Skeletal muscle cell (primary cell): ENCODE measurements around the gene CKS1B.

Experiments used
- DNase-seq: peaks from one replicate; pipeline ENCODE4 v3.0.0-alpha.2; 2010; ENCODE audit warnings: low read depth
- H3K4me3 ChIP-seq: 2 replicates; pipeline ENCODE4 v1.5.1; 2011; ENCODE audit warnings: low read depth, mild to moderate bottlenecking, control low read depth, low read length, moderate library complexity

The CKS1B gene

GRCh38 chr1:155009742-155010141, 35.3 kb downstream of the CKS1B start:
- DNase-seq, result no peak
- H3K4me3 ChIP-seq, result no peak overlapping the region

- H3K4me3 ChIP-seq, result no peak overlapping the region
- no peak for DNase-seq
Observed at GRCh38 chr1:155010211-155010918, 35.9 kb downstream of the CKS1B start.

- no peak for DNase-seq
- no peak overlapping the region for H3K4me3 ChIP-seq
Observed at GRCh38 chr1:155011004-155011416, 36.5 kb downstream of the CKS1B start.

GRCh38 chr1:155011437-155012025, 37.0 kb downstream of the CKS1B start:
- no peak overlapping the region for H3K4me3 ChIP-seq
- DNase-seq, result no peak

GRCh38 chr1:155012026-155012546, 37.6 kb downstream of the CKS1B start:
- H3K4me3 ChIP-seq, result no peak overlapping the region

GRCh38 chr1:155012776-155013602, 38.5 kb downstream of the CKS1B start:
- DNase-seq, result no peak
- no peak overlapping the region for H3K4me3 ChIP-seq

More at GRCh38 chr1:155012026-155012546, 37.6 kb downstream of the CKS1B start:
- DNase-seq, result no peak

GRCh38 chr1:155013632-155014031, 39.2 kb downstream of the CKS1B start:
- no peak overlapping the region for H3K4me3 ChIP-seq
- DNase-seq, result no peak

- no peak for DNase-seq
- no peak overlapping the region for H3K4me3 ChIP-seq
Observed at GRCh38 chr1:155014709-155015508, 40.4 kb downstream of the CKS1B start.

- no peak overlapping the region for H3K4me3 ChIP-seq
- DNase-seq, result no peak
Observed at GRCh38 chr1:155015527-155016230, 41.2 kb downstream of the CKS1B start.

GRCh38 chr1:155016231-155016831, 41.9 kb downstream of the CKS1B start:
- H3K4me3 ChIP-seq, result no peak overlapping the region
- DNase-seq, result no peak

GRCh38 chr1:155017041-155017945, 42.8 kb downstream of the CKS1B start:
- H3K4me3 ChIP-seq, result peak overlapping the region; percentile 31

GRCh38 chr1:155017946-155018316, 43.5 kb downstream of the CKS1B start:
- peak overlapping the region; percentile 31 for H3K4me3 ChIP-seq
- DNase-seq, result no peak

More at GRCh38 chr1:155017041-155017945, 42.8 kb downstream of the CKS1B start:
- peak; percentile 82 for DNase-seq

GRCh38 chr1:155018617-155019348, 44.3 kb downstream of the CKS1B start:
- no peak for DNase-seq
- H3K4me3 ChIP-seq, result no peak overlapping the region

- no peak for DNase-seq
- H3K4me3 ChIP-seq, result no peak overlapping the region
Observed at GRCh38 chr1:155019377-155020245, 45.1 kb downstream of the CKS1B start.

GRCh38 chr1:155022136-155022926, 47.9 kb downstream of the CKS1B start:
- no peak for DNase-seq
- H3K4me3 ChIP-seq, result no peak overlapping the region
